Tibial artery (tissue), 4 donors: ENCODE measurements around the gene RAD54L.
A peak's percentile ranks its signal among the peaks of the same experiment; 100 is the strongest.
"Not testable (repeated sequence)": the region's sequence is repeated elsewhere in the genome, so short reads cannot be mapped to it uniquely, and the experiment has no call there.

ENCODE experiments used
- DNase-seq, 2 donors: peaks; one replicate each; pipeline ENCODE4 v3.0.0-alpha.2; 2019
- H3K27ac ChIP-seq, 2 donors: fragments of 200-600 bp; sonication (generic) in 1 of 2; 1 replicate in 1 of 2; 2 replicates in 1 of 2; pipeline ENCODE4 v1.5.1; 2018 to 2019; ENCODE audit warnings: mild to moderate bottlenecking in 1 of 2
- H3K27me3 ChIP-seq, 2 donors: fragments of 200-600 bp; sonication (generic) in 1 of 2; one replicate each; pipeline versions ENCODE4 v1.5.1 to v1.6.0; 2016 to 2019
- H3K36me3 ChIP-seq, 3 donors: fragments of 200-600 bp; sonication (generic) in 2 of 3; one replicate each; pipeline ENCODE4 v1.5.1; 2016 to 2019; ENCODE audit warnings: mild to moderate bottlenecking in 2 of 3
- H3K4me1 ChIP-seq, 4 donors: fragments of 200-600 bp; sonication (generic) in 2 of 4; 1 replicate in 3 of 4; 2 replicates in 1 of 4; pipeline ENCODE4 v1.5.1; 2016 to 2019
- H3K4me3 ChIP-seq, 2 donors: fragments of 200-600 bp; sonication (generic) in 1 of 2; 1 replicate in 1 of 2; 2 replicates in 1 of 2; pipeline ENCODE4 v1.5.1; 2018 to 2019; ENCODE audit warnings: mild to moderate bottlenecking in 2 of 2
- H3K9me3 ChIP-seq, 3 donors: fragments of 200-600 bp; sonication (generic) in 1 of 3; one replicate each; pipeline ENCODE4 v1.5.1; 2016 to 2019
- intact Hi-C: fragments of 100-400 bp; cut with DNase I; formaldehyde crosslinking; loops from one replicate; pipeline ENCODE4 v1.15.0; 2023; ENCODE audit warnings: low total_unique reads
- TF ChIP-seq, protein P1 (sequence below), 2 experiments: fragments of 200-600 bp in 1 of 2; fragments of 450-650 bp in 1 of 2; IDR thresholded peaks; one replicate each; pipeline ENCODE4 v1.5.1; 2017 to 2019; ENCODE audit warnings: antibody characterized with exemption in 2 of 2, mild to moderate bottlenecking in 1 of 2, moderate library complexity in 1 of 2

The RAD54L gene

DNA sequence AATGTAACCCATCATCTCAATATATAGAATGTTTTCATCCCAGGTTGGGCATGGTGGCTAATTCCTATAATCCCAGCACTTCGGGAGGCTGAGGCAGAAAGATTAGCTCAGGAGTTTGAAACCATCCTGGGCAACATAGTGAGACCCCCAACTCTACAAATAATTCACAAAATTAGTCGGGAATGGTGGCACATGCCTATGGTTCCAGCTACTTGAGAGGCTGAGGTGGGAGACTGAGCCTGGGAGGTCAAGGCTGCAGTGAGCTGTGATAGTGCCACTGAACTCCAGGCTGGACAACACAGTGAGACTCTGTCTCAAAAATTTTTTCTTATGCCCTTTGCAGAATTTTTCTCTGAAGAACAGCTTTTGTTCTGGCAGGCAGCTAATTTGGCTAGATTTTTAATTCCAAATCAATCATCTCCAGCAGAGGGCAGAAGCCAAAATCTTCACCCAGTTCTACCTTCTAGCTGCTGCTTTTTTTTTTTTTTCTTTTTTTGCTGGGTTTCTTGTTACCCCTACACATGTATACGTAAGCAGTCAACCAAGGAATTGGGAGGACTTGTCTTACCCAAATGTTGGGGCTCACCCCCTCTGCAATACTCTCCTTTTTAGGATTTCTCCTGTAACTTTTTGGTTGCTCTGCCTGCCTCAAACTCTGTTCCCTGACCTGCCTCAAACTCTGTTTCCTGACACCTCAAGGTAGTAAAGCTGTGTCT lies 2.7 kb upstream of the RAD54L start:
- no peak for DNase-seq
- H3K4me3 ChIP-seq, result no peak overlapping the region
- no peaks in the 10 kb centered on the region for H3K36me3 ChIP-seq
- H3K27ac ChIP-seq, result no peak overlapping the region
- no peaks in the 10 kb centered on the region for H3K9me3 ChIP-seq
- TF ChIP-seq, protein P1, sequence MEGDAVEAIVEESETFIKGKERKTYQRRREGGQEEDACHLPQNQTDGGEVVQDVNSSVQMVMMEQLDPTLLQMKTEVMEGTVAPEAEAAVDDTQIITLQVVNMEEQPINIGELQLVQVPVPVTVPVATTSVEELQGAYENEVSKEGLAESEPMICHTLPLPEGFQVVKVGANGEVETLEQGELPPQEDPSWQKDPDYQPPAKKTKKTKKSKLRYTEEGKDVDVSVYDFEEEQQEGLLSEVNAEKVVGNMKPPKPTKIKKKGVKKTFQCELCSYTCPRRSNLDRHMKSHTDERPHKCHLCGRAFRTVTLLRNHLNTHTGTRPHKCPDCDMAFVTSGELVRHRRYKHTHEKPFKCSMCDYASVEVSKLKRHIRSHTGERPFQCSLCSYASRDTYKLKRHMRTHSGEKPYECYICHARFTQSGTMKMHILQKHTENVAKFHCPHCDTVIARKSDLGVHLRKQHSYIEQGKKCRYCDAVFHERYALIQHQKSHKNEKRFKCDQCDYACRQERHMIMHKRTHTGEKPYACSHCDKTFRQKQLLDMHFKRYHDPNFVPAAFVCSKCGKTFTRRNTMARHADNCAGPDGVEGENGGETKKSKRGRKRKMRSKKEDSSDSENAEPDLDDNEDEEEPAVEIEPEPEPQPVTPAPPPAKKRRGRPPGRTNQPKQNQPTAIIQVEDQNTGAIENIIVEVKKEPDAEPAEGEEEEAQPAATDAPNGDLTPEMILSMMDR (IDR thresholded peaks at IDR 0.05), result peak in 1 of 2 experiments; percentile 25
- H3K4me1 ChIP-seq, result peaks cover 0 to 15% (median 12%) of the 10 kb centered on the region in 4 donors
- intact Hi-C loops, result loop anchor here (5.0 to 10.0 kb wide), 2 partner anchors 57 to 100 kb away; partner anchors contain the start of genes LRRC41, NSUN4 and UQCRH
- no peaks in the 10 kb centered on the region for H3K27me3 ChIP-seq

DNA sequence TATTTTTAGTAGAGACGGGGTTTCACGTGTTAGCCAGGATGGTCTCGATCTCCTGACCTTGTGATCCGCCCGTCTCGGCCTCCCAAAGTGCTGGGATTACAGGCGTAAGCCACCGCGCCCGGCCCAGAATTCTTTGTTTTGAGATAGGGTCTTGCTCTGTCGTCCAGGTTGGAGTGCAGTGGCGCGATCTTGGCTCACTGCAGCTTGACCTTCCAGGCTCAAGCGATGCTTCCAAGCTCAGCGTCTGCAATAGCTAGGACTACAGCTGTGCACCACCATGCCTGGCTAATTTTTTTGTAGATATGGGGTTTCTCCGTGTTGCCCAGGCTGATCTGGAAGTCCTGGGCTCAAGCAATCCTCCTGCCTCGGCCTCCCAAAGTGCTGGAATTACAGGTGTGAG lies 1.4 kb upstream of the RAD54L start:
- H3K27me3 ChIP-seq, H3K27ac ChIP-seq, H3K4me3 ChIP-seq, DNase-seq, H3K9me3 ChIP-seq, H3K36me3 ChIP-seq: not testable (repeated sequence)
- peaks cover 0 to 15% (median 12%) of the 10 kb centered on the region in 4 donors for H3K4me1 ChIP-seq
- intact Hi-C loops, result loop anchor here (5.0 to 10.0 kb wide), 2 partner anchors 56 to 99 kb away; partner anchors contain the start of genes LRRC41, NSUN4 and UQCRH

DNA sequence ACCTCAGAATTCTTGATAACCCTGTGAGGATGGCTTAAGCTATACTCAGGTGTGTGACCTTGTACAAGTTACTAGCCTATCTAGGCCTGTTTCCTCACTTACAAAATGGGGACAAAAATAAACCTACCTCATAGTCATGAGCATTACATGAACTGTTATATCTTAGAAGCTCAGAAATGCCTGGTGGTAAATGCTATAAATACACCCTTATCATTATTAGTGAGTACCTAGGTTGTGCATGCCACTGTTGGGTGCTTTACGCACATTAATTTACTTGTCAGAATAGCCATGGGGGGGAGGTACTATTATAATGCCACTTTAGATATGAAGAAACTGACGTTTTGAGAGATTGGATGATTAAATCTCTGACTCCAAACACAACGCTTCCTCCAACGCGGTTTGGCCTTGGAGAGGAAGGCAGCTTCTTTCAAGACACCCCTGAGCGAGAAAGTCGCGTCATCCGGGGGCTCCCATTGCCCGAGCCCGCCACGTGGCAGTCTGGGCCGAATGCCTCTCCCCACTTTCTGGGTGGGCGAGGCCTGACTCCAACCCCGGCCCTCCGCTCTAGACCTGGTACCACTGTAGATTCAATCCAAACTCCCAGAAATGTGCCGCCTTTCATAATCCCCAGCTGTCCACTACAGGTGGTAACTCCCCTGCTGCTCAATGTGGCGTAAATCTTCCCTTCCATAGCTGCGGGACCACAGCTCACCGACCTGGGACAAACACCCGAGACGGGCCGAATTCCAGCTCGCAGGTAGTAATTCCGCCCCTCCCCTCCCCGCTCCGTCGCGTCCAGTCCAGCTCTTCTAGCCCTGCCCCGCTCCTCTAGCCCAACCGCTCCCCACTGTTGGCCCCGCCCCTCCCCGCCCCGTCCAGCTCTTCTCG lies 771 bp upstream of the RAD54L start:
- peak in 1 of 2 donors; percentile 77 for DNase-seq
- Histone ChIP-seq H3K27ac (peak overlapping the region; percentile 45 to 61), H3K9me3 (no peaks in the 10 kb centered on the region), H3K27me3 (no peaks in the 10 kb centered on the region), H3K36me3 (no peaks in the 10 kb centered on the region), H3K4me3 (peak overlapping the region; percentile 58 to 74), H3K4me1 (peaks cover 0 to 15% (median 12%) of the 10 kb centered on the region in 4 donors)
- intact Hi-C loops, result loop anchor here (5.0 to 10.0 kb wide), 2 partner anchors 56 to 98 kb away; partner anchors contain the start of genes LRRC41, NSUN4 and UQCRH
- TF ChIP-seq, protein P1 (IDR thresholded peaks at IDR 0.05), result no peak

GRCh38 chr1:46248122-46248920 lies 758 bp downstream of the RAD54L start:
- peak overlapping the region; percentile 58 to 74 for H3K4me3 ChIP-seq
- H3K4me1 ChIP-seq, result peaks cover 0 to 15% (median 12%) of the 10 kb centered on the region in 4 donors
- no peaks in the 10 kb centered on the region for H3K9me3 ChIP-seq
- H3K36me3 ChIP-seq, result no peaks in the 10 kb centered on the region
- no peaks in the 10 kb centered on the region for H3K27me3 ChIP-seq
- intact Hi-C loops, result loop anchor here (5.0 to 10.0 kb wide), 2 partner anchors 54 to 96 kb away; partner anchors contain the start of genes LRRC41, NSUN4 and UQCRH
- DNase-seq, result peak in 1 of 2 donors; percentile 30
- TF ChIP-seq, protein P1 (IDR thresholded peaks at IDR 0.05), result no peak
- H3K27ac ChIP-seq, result no peak overlapping the region

- no peak overlapping the region for H3K4me3 ChIP-seq
- no peak for DNase-seq
- TF ChIP-seq, protein P1 (IDR thresholded peaks at IDR 0.05), result no peak
- no peaks in the 10 kb centered on the region for H3K27me3 ChIP-seq
- H3K27ac ChIP-seq, result no peak overlapping the region
- H3K4me1 ChIP-seq, result no peaks in the 10 kb centered on the region
- no peaks in the 10 kb centered on the region for H3K9me3 ChIP-seq
- no peaks in the 10 kb centered on the region for H3K36me3 ChIP-seq
- intact Hi-C loops, result no loop called here
Observed at GRCh38 chr1:46254668-46255067, 7.1 kb downstream of the RAD54L start.
